ENCODE measurements around the gene SLC30A4.

GRCh38 chr15:45456212-45457106 lies 66.1 kb downstream of the SLC30A4 start:
- TF ChIP-seq CTCF (IDR thresholded peaks at IDR 0.05) (no peak), POLR2A (IDR thresholded peaks at IDR 0.05) (no peak)
